ENCODE measurements around the gene UBE2G2.

- TF ChIP-seq ZNF274 (IDR thresholded peaks at IDR 0.05; ENCODE audit: low read depth, low read length) (no peak), YY1 (IDR thresholded peaks at IDR 0.05; ENCODE audit: insufficient read depth, insufficient read length) (no peak), SUZ12 (IDR thresholded peaks at IDR 0.05; ENCODE audit: extremely low read depth, insufficient read depth, insufficient read length) (no peak)
These were observed 7.8 kb downstream of the UBE2G2 start for GRCh38 chr21:44793592-44794374.

Data from NT2/D1 (cell line).